ENCODE results near the gene COL6A2. TPM values are rescaled to one million over a fixed set of nuclear protein-coding genes. Genes with fewer than 3 reads are reported as not detected.
"Not testable (repeated sequence)": the region's sequence is repeated elsewhere in the genome, so short reads cannot be mapped to it uniquely, and the experiment has no call there.

Gene COL6A2
- total and polyA plus RNA-seq, 2 of the 4 experiments (the other 2 are of a cell fraction) = 208 to 1,065 TPM

DNA sequence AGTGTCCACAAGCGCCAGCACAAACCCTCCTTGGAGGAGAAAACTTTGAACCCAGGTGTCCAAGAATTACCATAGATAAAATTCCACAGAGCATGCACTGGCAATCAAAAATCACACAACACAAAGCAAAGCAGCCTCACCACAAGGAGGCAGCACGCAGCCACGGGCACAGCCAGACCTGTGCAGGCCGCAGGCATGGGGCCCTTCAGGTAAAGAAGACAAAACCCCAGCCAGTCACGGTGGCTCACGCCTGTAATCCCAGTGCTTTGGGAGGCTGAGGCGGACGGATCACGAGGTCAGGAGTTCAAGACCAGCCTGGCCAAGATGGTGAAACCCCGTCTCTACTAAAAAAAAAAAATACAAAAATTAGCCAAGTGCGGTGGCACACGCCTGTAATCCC lies 49.5 kb downstream of the COL6A2 start:
- H3K27me3 ChIP-seq (ENCODE audit: control insufficient read depth, insufficient read depth, low read length); H2BK120ac ChIP-seq (ENCODE audit: low read depth, low read length); H3K79me1 ChIP-seq (ENCODE audit: low read depth in 1 of 2, low read length in 2 of 2); H2AK5ac ChIP-seq (ENCODE audit: low read depth, low read length); H3K27ac ChIP-seq (ENCODE audit: insufficient read depth, low read length); H3K4me1 ChIP-seq (ENCODE audit: control insufficient read depth, insufficient read depth, low read length); H3K23ac ChIP-seq (ENCODE audit: low read depth, low read length); dilution Hi-C loops (cut with HindIII; ENCODE audit: low sequenced_read_pairs, unreplicated experiment); H3K4me3 ChIP-seq (ENCODE audit: insufficient read depth, low read depth, low read length); H2BK5ac ChIP-seq (ENCODE audit: low read depth, low read length, poor library complexity, severe bottlenecking); in situ Hi-C loops (cut with MboI; ENCODE audit: low sequenced_read_pairs); H3K9me1 ChIP-seq (ENCODE audit: insufficient read depth, low read length); BruUV-seq (replicated peaks); H3K14ac ChIP-seq (replicated peaks; ENCODE audit: low read depth, low read length); H3K4ac ChIP-seq (ENCODE audit: low read depth, low read length); H2BK15ac ChIP-seq (ENCODE audit: low read depth, low read length); H4K8ac ChIP-seq (ENCODE audit: low read depth in 2 of 2, low read length in 2 of 2); H4K20me1 ChIP-seq (ENCODE audit: insufficient read depth, low read length); H3K36me3 ChIP-seq (ENCODE audit: control insufficient read depth, insufficient read depth, low read length); POLR2A ChIA-PET (ENCODE audit: unreplicated experiment); H3K56ac ChIP-seq (ENCODE audit: extremely low read depth, insufficient read depth, low read length); H4K91ac ChIP-seq (ENCODE audit: insufficient read depth, low read depth, low read length); H3K9me3 ChIP-seq (ENCODE audit: control insufficient read depth, insufficient read depth, low read length); H4K5ac ChIP-seq (ENCODE audit: low read depth, low read length); H3K4me2 ChIP-seq (ENCODE audit: low read depth, low read length); CTCF ChIA-PET; DNase-seq; H3K18ac ChIP-seq (ENCODE audit: low read depth, low read length); intact Hi-C loops (cut with micrococcal nuclease); H2BK20ac ChIP-seq (ENCODE audit: low read depth, low read length); H3K9ac ChIP-seq (ENCODE audit: low read depth, low read length): not testable (repeated sequence)
- TF ChIP-seq CTCF (conservative IDR thresholded peaks at IDR 0.05; ENCODE audit: low read depth, low read length) = peak; percentile 60
- peak; percentile 58 for TF ChIP-seq SMC3 (IDR thresholded peaks at IDR 0.05; ENCODE audit: low read depth, low read length)
- TF ChIP-seq RAD21 (IDR thresholded peaks at IDR 0.05; ENCODE audit: low read length) = peak; percentile 67
- 0 out of 2 replicates have a peak, but pooled peaks have one; percentile 19 for ATAC-seq (ENCODE audit: low read depth)
- no CpG with 5 or more reads among the region's 12 CpGs for WGBS, 2 experiments (ENCODE audit: extremely low coverage in 2 of 2, insufficient read length in 1 of 2)
- Histone ChIP-seq H2AK9ac (replicated peaks; ENCODE audit: low read depth, low read length, poor library complexity) (peak overlapping the region; percentile 50), H2AFZ (replicated peaks; ENCODE audit: low read length, poor library complexity) (peak overlapping the region; percentile 29)
